Muscle of leg (tissue), 11 donors: ENCODE data around the gene TOMM40. TPM values are rescaled to one million over a fixed set of nuclear protein-coding genes. Genes with fewer than 3 reads are reported as not detected.
"Not testable (repeated sequence)": the region's sequence is repeated elsewhere in the genome, so short reads cannot be mapped to it uniquely, and the experiment has no call there.

Source experiments
- DNase-seq: peaks from one replicate; pipeline ENCODE4 v3.0.0; 2013
- H3K27ac ChIP-seq: one replicate; pipeline ENCODE4 v1.5.1; 2013; ENCODE audit warnings: mild to moderate bottlenecking, low read length, control low read depth
- H3K27me3 ChIP-seq: one replicate; pipeline ENCODE4 v1.6.1; 2013; ENCODE audit warnings: low read length; ENCODE audit not compliant: control insufficient read depth, insufficient read depth
- H3K36me3 ChIP-seq: one replicate; pipeline ENCODE4 v1.6.1; 2013; ENCODE audit warnings: low read length; ENCODE audit not compliant: control insufficient read depth, insufficient read depth
- H3K4me1 ChIP-seq: one replicate; pipeline ENCODE4 v1.6.1; 2013; ENCODE audit warnings: low read length; ENCODE audit not compliant: control insufficient read depth, insufficient read depth
- H3K4me3 ChIP-seq: one replicate; pipeline ENCODE4 v1.5.1; 2013; ENCODE audit warnings: low read length, control low read depth
- H3K9me3 ChIP-seq: replicated peaks from 2 replicates; pipeline ENCODE4 v1.6.1; 2013; ENCODE audit warnings: low read depth, low read length; ENCODE audit not compliant: control insufficient read depth
- WGBS: methylation state at CpG from one replicate; pipeline ENCODE4 v1.1.5; 2013; ENCODE audit warnings: missing lambda C conversion rate; ENCODE audit not compliant: insufficient coverage; 5-methylcytosine and 5-hydroxymethylcytosine counted together
- polyA plus RNA-seq, 8 donors: library from polyadenylated mRNA; unstranded; fragments of 120-200 nt; gene quantifications; one replicate each; pipeline versions ENCODE4 v1.2.1 to v1.2.3, GENCODE V29; 2013; ENCODE audit warnings: inconsistent platforms in 1 of 8, low replicate concordance in 1 of 8; ENCODE audit not compliant: insufficient read length in 8 of 8, insufficient read depth in 1 of 8
- total RNA-seq: library from RNA; stranded (reverse); fragments of 120-200 nt; gene quantifications from one replicate; pipeline ENCODE4 v1.2.4, GENCODE V29; 2013

Gene TOMM40
- total and polyA plus RNA-seq, 9 donors, result 24.3 to 41.8 (median 36.6) TPM

- H3K9me3 ChIP-seq, result no peaks in the 10 kb centered on the region
- peak; percentile 57 for DNase-seq
- H3K27me3 ChIP-seq, result peaks cover 2% of the 10 kb centered on the region
- H3K36me3 ChIP-seq, result no peaks in the 10 kb centered on the region
- peaks cover 42% of the 10 kb centered on the region for H3K4me1 ChIP-seq
- 11% methylated on average over 14 of the region's 18 CpGs for WGBS
- H3K4me3 ChIP-seq, result peak overlapping the region; percentile 91
- H3K27ac ChIP-seq, result peak overlapping the region; percentile 95
These were observed 42.1 kb upstream of the TOMM40 start for GRCh38 chr19:44848812-44849447.

GRCh38 chr19:44850641-44851109 is 40.4 kb upstream of the TOMM40 start:
- 41% methylated on average over 4 of the region's 8 CpGs for WGBS
- H3K27ac ChIP-seq, result peak overlapping the region; percentile 13
- H3K4me1 ChIP-seq, result peaks cover 31% of the 10 kb centered on the region
- peaks cover 2% of the 10 kb centered on the region for H3K27me3 ChIP-seq
- H3K36me3 ChIP-seq, result no peaks in the 10 kb centered on the region
- H3K4me3 ChIP-seq, result no peak overlapping the region
- no peaks in the 10 kb centered on the region for H3K9me3 ChIP-seq
- no peak for DNase-seq

GRCh38 chr19:44851427-44851826 is 39.6 kb upstream of the TOMM40 start:
- peaks cover 30% of the 10 kb centered on the region for H3K4me1 ChIP-seq
- H3K27ac ChIP-seq, result no peak overlapping the region
- no peak for DNase-seq
- peaks cover 4% of the 10 kb centered on the region for H3K36me3 ChIP-seq
- no peak overlapping the region for H3K4me3 ChIP-seq
- no CpG with 5 or more reads among the region's 2 CpGs for WGBS
- no peaks in the 10 kb centered on the region for H3K9me3 ChIP-seq
- peaks cover 2% of the 10 kb centered on the region for H3K27me3 ChIP-seq

- no CpG with 5 or more reads among the region's 1 CpG for WGBS
- H3K27ac ChIP-seq, result no peak overlapping the region
These were observed 35.4 kb upstream of the TOMM40 start for GRCh38 chr19:44855606-44856005.

GRCh38 chr19:44856421-44857083 is 34.5 kb upstream of the TOMM40 start:
- DNase-seq, result peak; percentile 60
- Histone ChIP-seq H3K4me1 (no peaks in the 10 kb centered on the region), H3K27ac (peak overlapping the region; percentile 52), H3K27me3 (no peaks in the 10 kb centered on the region), H3K4me3 (no peak overlapping the region), H3K9me3 (no peaks in the 10 kb centered on the region), H3K36me3 (peaks cover 15% of the 10 kb centered on the region)
- 49% methylated on average over 3 of the region's 10 CpGs for WGBS

More at GRCh38 chr19:44855606-44856005, 35.4 kb upstream of the TOMM40 start:
- Histone ChIP-seq H3K4me3 (no peak overlapping the region), H3K36me3 (peaks cover 14% of the 10 kb centered on the region), H3K9me3 (no peaks in the 10 kb centered on the region), H3K27me3 (no peaks in the 10 kb centered on the region), H3K4me1 (peaks cover 3% of the 10 kb centered on the region)
- no peak for DNase-seq

GRCh38 chr19:44857837-44858236 is 33.2 kb upstream of the TOMM40 start:
- 75% methylated on average over 2 of the region's 4 CpGs for WGBS
- no peaks in the 10 kb centered on the region for H3K27me3 ChIP-seq
- H3K36me3 ChIP-seq, result peaks cover 15% of the 10 kb centered on the region

GRCh38 chr19:44861576-44861975 is 29.5 kb upstream of the TOMM40 start:
- H3K27me3 ChIP-seq, H3K27ac ChIP-seq, H3K4me1 ChIP-seq, DNase-seq, H3K4me3 ChIP-seq, H3K9me3 ChIP-seq: not testable (repeated sequence)
- peaks cover 24% of the 10 kb centered on the region for H3K36me3 ChIP-seq
- WGBS, result 40% methylated on average over 1 of the region's 3 CpGs

More at GRCh38 chr19:44857837-44858236, 33.2 kb upstream of the TOMM40 start:
- H3K9me3 ChIP-seq, result no peaks in the 10 kb centered on the region
- H3K4me3 ChIP-seq, result no peak overlapping the region
- DNase-seq, result no peak
- no peaks in the 10 kb centered on the region for H3K4me1 ChIP-seq
- H3K27ac ChIP-seq, result no peak overlapping the region

- Histone ChIP-seq H3K9me3 (no peaks in the 10 kb centered on the region), H3K4me3 (no peak overlapping the region), H3K27me3 (no peaks in the 10 kb centered on the region), H3K36me3 (peaks cover 32% of the 10 kb centered on the region), H3K4me1 (no peaks in the 10 kb centered on the region), H3K27ac (no peak overlapping the region)
- no peak for DNase-seq
- no CpG with 5 or more reads among the region's 2 CpGs for WGBS
These were observed 27.1 kb upstream of the TOMM40 start for GRCh38 chr19:44863990-44864389.

- Histone ChIP-seq H3K4me3 (no peak overlapping the region), H3K27ac (no peak overlapping the region), H3K27me3 (no peaks in the 10 kb centered on the region), H3K36me3 (peaks cover 27% of the 10 kb centered on the region), H3K4me1 (peaks cover 8% of the 10 kb centered on the region), H3K9me3 (no peaks in the 10 kb centered on the region)
- DNase-seq, result no peak
- 80% methylated on average over 19 of the region's 27 CpGs for WGBS
These were observed 25.8 kb upstream of the TOMM40 start for GRCh38 chr19:44865196-44865767.

GRCh38 chr19:44866664-44867063 is 24.4 kb upstream of the TOMM40 start:
- H3K4me1 ChIP-seq, result peaks cover 8% of the 10 kb centered on the region
- peaks cover 28% of the 10 kb centered on the region for H3K36me3 ChIP-seq
- H3K4me3 ChIP-seq, result no peak overlapping the region
- no peaks in the 10 kb centered on the region for H3K27me3 ChIP-seq
- no peaks in the 10 kb centered on the region for H3K9me3 ChIP-seq
- H3K27ac ChIP-seq, result no peak overlapping the region
- DNase-seq, result no peak
- WGBS, result 100% methylated on average over 1 of the region's 4 CpGs
